ENCODE results near the gene CCDC88C.

GRCh38 chr14:91364524-91365270 lies 52.9 kb downstream of the CCDC88C start:
- TF ChIP-seq CTCF (IDR thresholded peaks at IDR 0.05; ENCODE audit: low read depth, low read length) = no peak
- no peak for TF ChIP-seq EZH2phosphoT487 (IDR thresholded peaks at IDR 0.05; ENCODE audit: low read depth)

Data from OCI-LY3 (cell line).